Tibial nerve (tissue), 4 donors: ENCODE results near the gene VRK2. TPM values are rescaled to one million over a fixed set of nuclear protein-coding genes. Genes with fewer than 3 reads are reported as not detected.
"Not testable (repeated sequence)": the region's sequence is repeated elsewhere in the genome, so short reads cannot be mapped to it uniquely, and the experiment has no call there.

ENCODE experiments used
- DNase-seq, 2 donors: peaks; one replicate each; pipeline ENCODE4 v3.0.0-alpha.2; 2019; ENCODE audit warnings: low spot score in 2 of 2
- H3K27ac ChIP-seq, 4 donors: fragments of 200-600 bp; sonication (generic) in 3 of 4; one replicate each; pipeline ENCODE4 v1.5.1; 2017 to 2019; ENCODE audit warnings: mild to moderate bottlenecking in 1 of 4
- H3K27me3 ChIP-seq, 2 donors: fragments of 200-600 bp; sonication (generic) in 1 of 2; one replicate each; pipeline versions ENCODE4 v1.5.1 to v1.6.0; 2017 to 2019
- H3K36me3 ChIP-seq, 3 donors: fragments of 200-600 bp; sonication (generic); one replicate each; pipeline ENCODE4 v1.5.1; 2018 to 2019
- H3K4me1 ChIP-seq, 4 donors: fragments of 200-600 bp; sonication (generic) in 3 of 4; one replicate each; pipeline ENCODE4 v1.5.1; 2017 to 2019
- H3K4me3 ChIP-seq, 4 donors: fragments of 200-600 bp; sonication (generic) in 3 of 4; one replicate each; pipeline ENCODE4 v1.5.1; 2017 to 2019; ENCODE audit warnings: mild to moderate bottlenecking in 1 of 4, moderate library complexity in 1 of 4
- H3K9me3 ChIP-seq, 4 donors: fragments of 200-600 bp; sonication (generic) in 3 of 4; one replicate each; pipeline ENCODE4 v1.5.1; 2017 to 2019
- CTCF ChIP-seq, 5 experiments: fragments of 200-600 bp in 3 of 5; fragments of 450-650 bp in 2 of 5; sonication (generic) in 3 of 5; IDR thresholded peaks; one replicate each; pipeline ENCODE4 v1.5.1; 2016 to 2019; ENCODE audit warnings: antibody characterized with exemption in 5 of 5, mild to moderate bottlenecking in 3 of 5, moderate library complexity in 2 of 5
- EP300 ChIP-seq, 2 donors: sonication (generic); formaldehyde crosslinking; IDR thresholded peaks; one replicate each; pipeline ENCODE4 v1.6.1; 2017; ENCODE audit warnings: antibody characterized with exemption in 2 of 2, mild to moderate bottlenecking in 1 of 2
- POLR2A ChIP-seq, 2 donors: fragments of 450-650 bp; IDR thresholded peaks; one replicate each; pipeline ENCODE4 v1.6.1; 2017; ENCODE audit warnings: antibody characterized with exemption in 2 of 2, mild to moderate bottlenecking in 2 of 2, moderate library complexity in 2 of 2
- WGBS, 2 donors: methylation state at CpG; one replicate each; pipeline ENCODE4 v1.1.5; 2018; 5-methylcytosine and 5-hydroxymethylcytosine counted together
- total RNA-seq, 4 donors: library from RNA; depleted of rRNA; stranded (reverse); fragments of >200 nt; gene quantifications; one replicate each; pipeline ENCODE4 v1.1.0, GENCODE V29; 2016

Gene VRK2
- total RNA-seq, 4 donors from 2014 or later = 8.0 to 15.9 (median 14.2) TPM

GRCh38 chr2:58180635-58181034 is 134.0 kb downstream of the VRK2 start:
- peaks cover 0 to 16% (median 0%) of the 10 kb centered on the region in 3 donors for H3K36me3 ChIP-seq
- no peak overlapping the region for H3K4me3 ChIP-seq
- 97 to 99% methylated on average over 5 of the region's 5 CpGs for whole genome bisulfite sequencing, 2 donors
- TF ChIP-seq POLR2A (IDR thresholded peaks at IDR 0.05) = no peak
- TF ChIP-seq CTCF (IDR thresholded peaks at IDR 0.05) = no peak
- TF ChIP-seq EP300 (IDR thresholded peaks at IDR 0.05) = no peak
- no peak overlapping the region for H3K27ac ChIP-seq
- peaks cover 0 to 10% (median 0%) of the 10 kb centered on the region in 4 donors for H3K9me3 ChIP-seq
- no peaks in the 10 kb centered on the region for H3K27me3 ChIP-seq
- H3K4me1 ChIP-seq = no peaks in the 10 kb centered on the region
- no peak for DNase-seq

GRCh38 chr2:58182527-58182926 is 135.9 kb downstream of the VRK2 start:
- Histone ChIP-seq H3K27ac (no peak overlapping the region), H3K4me1 (no peaks in the 10 kb centered on the region), H3K4me3 (no peak overlapping the region), H3K27me3 (no peaks in the 10 kb centered on the region), H3K9me3 (peaks cover 0 to 10% (median 0%) of the 10 kb centered on the region in 4 donors), H3K36me3 (peaks cover 0 to 29% (median 0%) of the 10 kb centered on the region in 3 donors)
- no peak for DNase-seq
- TF ChIP-seq CTCF (IDR thresholded peaks at IDR 0.05) (no peak), EP300 (IDR thresholded peaks at IDR 0.05) (no peak), POLR2A (IDR thresholded peaks at IDR 0.05) (no peak)
- 86 to 94% methylated on average over 1 of the region's 1 CpG for WGBS, 2 donors

GRCh38 chr2:58186501-58186900 is 139.9 kb downstream of the VRK2 start:
- H3K9me3 ChIP-seq = no peaks in the 10 kb centered on the region
- 98% methylated on average over 4 of the region's 4 CpGs for WGBS, 2 donors
- no peak overlapping the region for H3K27ac ChIP-seq
- H3K4me3 ChIP-seq = no peak overlapping the region
- H3K4me1 ChIP-seq = no peaks in the 10 kb centered on the region
- TF ChIP-seq CTCF (IDR thresholded peaks at IDR 0.05) (no peak), POLR2A (IDR thresholded peaks at IDR 0.05) (no peak), EP300 (IDR thresholded peaks at IDR 0.05) (no peak)
- H3K27me3 ChIP-seq = no peaks in the 10 kb centered on the region
- peaks cover 0 to 38% (median 0%) of the 10 kb centered on the region in 3 donors for H3K36me3 ChIP-seq
- DNase-seq = no peak

- not testable (repeated sequence) for H3K27ac ChIP-seq, H3K4me1 ChIP-seq, H3K9me3 ChIP-seq, H3K4me3 ChIP-seq, DNase-seq, H3K27me3 ChIP-seq
- 96 to 97% methylated on average over 6 of the region's 6 CpGs for WGBS, 2 donors
- H3K36me3 ChIP-seq = peaks cover 0 to 38% (median 0%) of the 10 kb centered on the region in 3 donors
Observed at GRCh38 chr2:58187022-58187421, 140.4 kb downstream of the VRK2 start.

GRCh38 chr2:58194458-58194857 is 147.9 kb downstream of the VRK2 start:
- TF ChIP-seq EP300 (IDR thresholded peaks at IDR 0.05) (no peak), CTCF (IDR thresholded peaks at IDR 0.05) (no peak), POLR2A (IDR thresholded peaks at IDR 0.05) (no peak)
- WGBS, 2 donors = 96% methylated on average over 2 of the region's 2 CpGs
- Histone ChIP-seq H3K9me3 (no peaks in the 10 kb centered on the region), H3K4me3 (no peak overlapping the region), H3K36me3 (peaks cover 0 to 19% (median 0%) of the 10 kb centered on the region in 3 donors), H3K4me1 (no peaks in the 10 kb centered on the region), H3K27me3 (no peaks in the 10 kb centered on the region), H3K27ac (no peak overlapping the region)
- DNase-seq = no peak

- TF ChIP-seq EP300 (IDR thresholded peaks at IDR 0.05) = no peak
- Histone ChIP-seq H3K4me3 (no peak overlapping the region), H3K9me3 (no peaks in the 10 kb centered on the region), H3K27me3 (no peaks in the 10 kb centered on the region), H3K27ac (no peak overlapping the region), H3K4me1 (no peaks in the 10 kb centered on the region), H3K36me3 (peaks cover 0 to 13% (median 0%) of the 10 kb centered on the region in 3 donors)
- 91 to 100% methylated on average over 1 of the region's 1 CpG for WGBS, 2 donors
- DNase-seq = no peak
Observed at GRCh38 chr2:58195662-58196061, 149.1 kb downstream of the VRK2 start.
